HTERT RPE-1 (cell line): Measurements from ENCODE around the gene PARD3.

Source experiments
- in situ Hi-C: fragments of 300-500 bp; cut with MboI; formaldehyde crosslinking; loops from 4 replicates; pipeline ENCODE4 v1.14.3; 2020; ENCODE audit warnings: low sequenced_read_pairs

PARD3 gene

GRCh38 chr10:34825414-34825813, 10.3 kb upstream of the PARD3 start:
- in situ Hi-C loops = no loop called here

- in situ Hi-C loops = no loop called here
These were observed 9.8 kb upstream of the PARD3 start for GRCh38 chr10:34824870-34825269.

- in situ Hi-C loops = no loop called here
These were observed 6.8 kb upstream of the PARD3 start for GRCh38 chr10:34821587-34822585.

GRCh38 chr10:34817586-34817985, 2.5 kb upstream of the PARD3 start:
- in situ Hi-C loops = no loop called here

GRCh38 chr10:34817054-34817453, 2.0 kb upstream of the PARD3 start:
- in situ Hi-C loops = no loop called here

GRCh38 chr10:34816501-34817002, 1.5 kb upstream of the PARD3 start:
- in situ Hi-C loops = no loop called here

- in situ Hi-C loops = no loop called here
These were observed 995 bp upstream of the PARD3 start for GRCh38 chr10:34816085-34816496.

- in situ Hi-C loops = no loop called here
These were observed 247 bp downstream of the PARD3 start for GRCh38 chr10:34814913-34815184.

GRCh38 chr10:34814223-34814912, 728 bp downstream of the PARD3 start:
- in situ Hi-C loops = no loop called here

GRCh38 chr10:34813626-34814222, 1.4 kb downstream of the PARD3 start:
- in situ Hi-C loops = no loop called here

- in situ Hi-C loops = no loop called here
These were observed 2.3 kb downstream of the PARD3 start for GRCh38 chr10:34812771-34813170.

- in situ Hi-C loops = no loop called here
These were observed 3.1 kb downstream of the PARD3 start for GRCh38 chr10:34811968-34812514.

- in situ Hi-C loops = no loop called here
These were observed 3.7 kb downstream of the PARD3 start for GRCh38 chr10:34811126-34811967.

- in situ Hi-C loops = no loop called here
These were observed 5.3 kb downstream of the PARD3 start for GRCh38 chr10:34809796-34810195.

- in situ Hi-C loops = no loop called here
These were observed 6.0 kb downstream of the PARD3 start for GRCh38 chr10:34808801-34809745.

GRCh38 chr10:34808336-34808735, 6.8 kb downstream of the PARD3 start:
- in situ Hi-C loops = no loop called here

GRCh38 chr10:34804306-34804705, 10.8 kb downstream of the PARD3 start:
- in situ Hi-C loops = no loop called here

GRCh38 chr10:34802692-34803091, 12.4 kb downstream of the PARD3 start:
- in situ Hi-C loops = no loop called here

GRCh38 chr10:34801097-34801733, 13.9 kb downstream of the PARD3 start:
- in situ Hi-C loops = no loop called here
